Measurements from ENCODE around the gene USP46. TPM values are rescaled to one million over a fixed set of nuclear protein-coding genes. Genes with fewer than 3 reads are reported as not detected.

The USP46 gene
- total and polyA plus RNA-seq, 2 of the 13 experiments (the other 11 are each of a cell fraction or from before 2014, with no cell fraction given) = 4.7 to 17.4 TPM

GRCh38 chr4:52659722-52660261, 691 bp upstream of the USP46 start (continued):
- TF ChIP-seq ZNF770 (CRISPR knock-in tag; IDR thresholded peaks at IDR 0.05) (no peak), CSRNP1 (CRISPR knock-in tag; IDR thresholded peaks at IDR 0.05) (no peak), ZBTB8A (CRISPR knock-in tag; IDR thresholded peaks at IDR 0.05; ENCODE audit: borderline replicate concordance, low read depth) (no peak), ZNF318 (CRISPR knock-in tag; IDR thresholded peaks at IDR 0.05) (no peak), ZNF343 (CRISPR knock-in tag; IDR thresholded peaks at IDR 0.05) (no peak), ZNF30 (CRISPR knock-in tag; IDR thresholded peaks at IDR 0.05) (no peak), MBD4 (IDR thresholded peaks at IDR 0.05; ENCODE audit: borderline replicate concordance, low read length) (no peak), ZNF547 (CRISPR knock-in tag; IDR thresholded peaks at IDR 0.05) (no peak), ZBED4 (CRISPR knock-in tag; IDR thresholded peaks at IDR 0.05; ENCODE audit: borderline replicate concordance) (peak; percentile 65; the same call in 1 of the 2 replicates), TOE1 (CRISPR knock-in tag; IDR thresholded peaks at IDR 0.05) (no peak), ZNF644 (CRISPR knock-in tag; IDR thresholded peaks at IDR 0.05; ENCODE audit: low read depth) (no peak), NFYC (CRISPR knock-in tag; IDR thresholded peaks at IDR 0.05) (no peak), ZNF674 (CRISPR knock-in tag; IDR thresholded peaks at IDR 0.05; ENCODE audit: low read depth) (no peak), KDM3A (CRISPR knock-in tag; IDR thresholded peaks at IDR 0.05; ENCODE audit: low read depth) (peak; percentile 47; the same call in 1 of the 2 replicates)

Data from HepG2 (cell line).